KBM-7 (cell line): ENCODE measurements around the gene TMEM98.
"Not testable (repeated sequence)": the region's sequence is repeated elsewhere in the genome, so short reads cannot be mapped to it uniquely, and the experiment has no call there.

Source experiments
- DNase-seq: peaks from one replicate; pipeline ENCODE4 v3.0.0-alpha.2; 2015
- in situ Hi-C: fragments of 300-500 bp; cut with MboI; formaldehyde crosslinking; loops from 2 replicates; pipeline ENCODE4 v1.14.3; 2020; ENCODE audit warnings: low sequenced_read_pairs, low pct_unique_long_range_greater_than_20kb, mixed read lengths

The TMEM98 gene

DNA sequence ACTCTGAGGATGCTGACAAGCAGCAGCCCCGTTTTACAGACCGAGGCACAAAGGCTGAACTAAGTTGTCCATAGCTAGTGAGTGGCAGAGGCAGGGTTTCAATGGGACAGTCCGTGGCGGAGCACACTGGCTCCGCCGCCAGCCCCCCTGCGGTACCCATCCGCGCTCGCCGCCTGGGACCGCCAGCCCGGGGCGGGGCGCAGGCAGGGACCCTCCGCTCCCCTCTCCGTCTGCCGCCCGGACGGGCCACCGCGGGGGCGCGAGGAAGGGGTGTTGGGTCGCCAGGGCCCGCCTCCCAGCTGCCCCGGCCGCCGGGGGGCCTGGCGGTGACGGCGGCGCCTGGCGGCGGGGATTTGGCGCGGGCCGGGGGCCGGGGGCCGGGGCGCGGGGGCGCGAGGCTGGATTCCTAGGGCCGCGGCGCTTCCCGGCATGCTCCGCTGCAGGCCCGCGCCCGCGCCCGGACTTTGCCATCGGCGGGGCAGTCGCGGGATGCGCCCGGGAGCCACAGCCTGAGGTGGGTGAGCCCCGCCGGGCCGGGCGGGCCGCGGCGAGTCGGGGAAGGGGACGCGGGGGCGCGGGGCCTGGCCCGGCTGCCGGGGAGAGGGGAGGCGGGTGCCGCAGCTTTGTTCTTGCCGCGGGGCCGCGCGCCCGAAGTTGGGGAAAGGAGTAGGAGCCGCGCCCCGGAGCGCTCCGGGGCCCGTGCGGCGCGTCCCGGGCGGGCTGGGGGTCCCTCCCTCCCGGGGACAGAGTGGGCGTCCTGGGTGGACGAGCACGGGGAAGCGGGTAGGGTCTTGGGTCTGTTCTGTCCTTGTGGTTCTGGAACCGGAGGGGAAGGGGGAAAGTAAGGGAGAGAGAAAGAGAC, at the start of gene TMEM98:
TMEM98 (plus strand) TSS at position 430 of the 862 bp plus-strand sequence. CDS start 3,376 bp downstream, outside the sequence.
- DNase-seq, result peak; percentile 35
- in situ Hi-C loops, result no loop called here

GRCh38 chr17:32878211-32878610, 49.7 kb upstream of the TMEM98 start:
- in situ Hi-C loops, result no loop called here
- DNase-seq, result no peak

- DNase-seq, result no peak
- in situ Hi-C loops, result no loop called here
Observed at GRCh38 chr17:32879134-32879533, 48.8 kb upstream of the TMEM98 start.

- no peak for DNase-seq
- in situ Hi-C loops, result no loop called here
Observed at GRCh38 chr17:32880671-32881453, 47.1 kb upstream of the TMEM98 start.

DNA sequence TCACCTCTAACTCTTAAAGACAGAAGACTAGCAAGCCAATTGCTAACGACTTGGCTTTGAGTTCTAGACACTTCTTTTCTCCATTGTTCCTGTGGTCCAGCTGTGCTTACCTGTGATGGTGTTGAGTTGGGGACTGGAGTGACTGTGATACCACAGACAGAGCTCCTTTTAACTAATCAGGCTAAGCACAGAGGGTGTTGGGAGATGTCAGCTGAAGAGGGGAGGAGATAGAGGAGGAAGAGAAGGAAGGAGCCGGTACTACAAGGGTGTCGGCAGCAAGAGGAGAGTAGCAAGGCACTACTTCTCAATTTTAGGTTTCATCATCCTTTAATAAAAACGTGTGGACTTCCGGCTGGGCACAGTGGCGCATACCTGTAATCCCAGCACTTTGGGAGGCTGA, 45.9 kb upstream of the TMEM98 start:
- DNase-seq, result no peak
- in situ Hi-C loops, result no loop called here

GRCh38 chr17:32882734-32883133, 45.2 kb upstream of the TMEM98 start:
- in situ Hi-C loops, result no loop called here
- DNase-seq, result no peak

DNA sequence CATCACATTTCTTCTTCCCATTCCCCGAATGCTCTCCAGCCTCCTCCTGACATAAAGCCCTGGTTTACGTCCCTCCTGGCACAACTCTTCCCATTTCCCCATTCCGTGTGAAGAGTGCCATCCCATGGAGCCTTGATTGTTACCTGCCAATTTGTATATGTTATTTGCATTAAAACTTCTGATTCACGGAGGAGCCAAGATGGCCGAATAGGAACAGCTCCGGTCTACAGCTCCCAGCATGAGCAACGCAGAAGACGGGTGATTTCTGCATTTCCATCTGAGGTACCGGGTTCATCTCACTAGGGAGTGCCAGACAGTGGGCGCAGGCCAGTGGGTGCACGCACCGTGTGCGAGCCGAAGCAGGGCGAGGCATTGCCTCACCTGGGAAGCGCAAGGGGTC, 41.0 kb upstream of the TMEM98 start:
- in situ Hi-C loops, DNase-seq: not testable (repeated sequence)

DNA sequence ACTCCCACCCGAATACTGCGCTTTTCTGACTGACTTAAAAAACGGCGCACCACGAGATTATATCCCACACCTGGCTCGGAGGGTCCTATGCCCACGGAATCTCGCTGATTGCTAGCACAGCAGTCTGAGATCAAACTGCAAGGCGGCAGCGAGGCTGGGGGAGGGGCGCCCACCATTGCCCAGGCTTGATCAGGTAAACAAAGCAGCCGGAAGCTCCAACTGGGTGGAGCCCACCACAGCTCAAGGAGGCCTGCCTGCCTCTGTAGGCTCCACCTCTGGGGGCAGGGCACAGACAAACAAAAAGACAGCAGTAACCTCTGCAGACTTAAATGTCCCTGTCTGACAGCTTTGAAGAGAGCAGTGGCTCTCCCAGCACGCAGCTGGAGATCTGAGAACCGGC, 40.5 kb upstream of the TMEM98 start:
- in situ Hi-C loops, DNase-seq: not testable (repeated sequence)

GRCh38 chr17:32894245-32894644, 33.7 kb upstream of the TMEM98 start:
- peak; percentile 56 for DNase-seq
- in situ Hi-C loops, result no loop called here

GRCh38 chr17:32896647-32897258, 31.2 kb upstream of the TMEM98 start:
- DNase-seq, result no peak
- in situ Hi-C loops, result no loop called here

DNA sequence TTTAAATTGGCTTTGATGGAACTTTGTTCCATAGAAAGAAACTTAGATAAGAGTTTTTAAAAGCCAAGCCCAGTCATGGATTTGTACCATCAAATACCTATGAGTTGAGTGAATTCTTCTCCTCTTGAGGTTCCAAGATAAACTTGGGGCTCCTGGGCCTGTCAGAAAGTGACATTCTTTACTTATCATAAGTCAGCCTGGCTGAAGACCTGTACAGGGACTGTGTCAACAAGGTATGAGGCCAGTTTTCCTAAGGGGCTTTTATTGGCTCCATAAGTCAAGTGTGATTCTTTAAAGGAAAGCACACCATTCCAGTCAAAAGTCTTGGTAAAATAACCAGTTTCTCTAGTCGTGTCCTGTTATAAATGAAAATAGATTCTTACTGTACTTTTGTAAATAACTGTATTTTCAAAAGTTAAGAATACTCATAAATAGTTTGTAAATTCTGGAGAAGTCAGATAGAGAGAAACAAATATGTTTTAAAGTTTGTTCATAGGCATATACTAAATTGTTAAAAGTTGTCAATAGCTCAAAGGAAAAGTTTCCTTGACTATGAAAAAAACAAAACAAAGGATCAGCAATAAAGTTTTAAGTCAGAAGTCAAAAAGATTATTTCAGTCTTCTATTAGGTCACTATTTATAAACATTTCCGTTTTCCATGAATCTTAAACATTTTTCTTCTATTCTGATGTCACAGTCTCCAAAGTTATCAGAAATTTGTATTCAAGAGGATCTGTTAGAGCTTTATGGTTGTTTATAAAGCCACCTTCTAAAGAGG, 28.5 kb upstream of the TMEM98 start:
- DNase-seq, result no peak
- in situ Hi-C loops, result no loop called here

DNA sequence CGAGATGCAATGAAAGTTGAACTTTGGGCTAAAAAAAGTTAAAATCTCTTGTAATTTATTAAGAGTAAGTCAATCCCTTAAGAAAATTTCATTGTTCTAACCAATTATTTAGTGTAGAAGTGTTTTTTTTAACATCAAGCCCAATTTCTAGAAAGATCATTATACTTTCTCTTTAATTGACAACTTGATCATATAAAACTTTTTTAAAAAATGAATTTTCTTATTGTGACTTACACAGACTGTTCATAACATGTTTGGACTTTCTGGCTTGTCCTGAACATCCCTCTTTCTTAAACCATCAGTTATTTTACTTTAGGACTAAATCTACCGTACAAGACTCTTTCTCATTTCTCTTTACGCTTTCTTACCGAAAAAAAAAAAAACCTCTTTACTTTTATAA, 26.2 kb upstream of the TMEM98 start:
- DNase-seq, result no peak
- in situ Hi-C loops, result no loop called here

DNA sequence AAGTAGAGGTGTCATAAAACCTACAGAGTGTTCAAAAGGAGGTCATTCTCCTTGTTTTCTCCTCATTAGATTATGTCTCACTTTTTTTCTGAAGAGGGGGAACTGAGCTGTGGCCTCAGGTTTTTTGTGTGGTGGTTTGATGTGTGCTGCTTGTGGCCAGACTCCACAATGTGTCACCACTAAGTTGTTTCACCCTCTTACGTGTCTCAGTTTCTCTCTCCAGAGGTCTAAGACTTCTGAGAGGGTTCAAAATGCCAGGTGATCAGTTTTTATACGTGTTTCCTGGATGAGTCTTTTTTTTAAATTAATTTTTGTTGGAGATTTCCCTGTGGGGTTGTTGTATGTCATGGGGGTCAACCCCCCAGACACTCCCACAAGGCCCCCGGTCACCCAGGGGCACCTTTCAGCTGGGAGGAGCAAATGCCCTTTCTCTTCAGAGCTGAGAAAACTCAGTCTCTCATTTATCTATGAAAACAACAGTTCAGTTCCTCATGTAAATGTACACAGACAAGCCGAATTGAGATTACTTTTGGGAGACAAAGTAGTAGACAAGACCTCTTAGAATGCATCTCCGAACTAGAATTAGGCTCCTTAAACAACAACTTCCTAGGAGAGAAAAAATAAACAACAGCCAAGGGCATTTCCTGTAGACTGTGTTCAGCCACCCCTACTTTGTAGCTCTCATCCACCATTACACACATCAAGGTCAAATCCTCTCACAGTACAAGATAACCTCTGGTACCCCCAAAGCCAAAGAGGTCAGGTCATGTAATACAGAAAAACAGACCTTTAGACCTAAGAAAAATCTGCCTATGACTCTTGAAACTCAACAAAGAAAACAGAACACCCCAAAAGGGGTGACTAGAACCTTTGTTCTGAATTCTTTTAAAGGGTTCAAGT, 23.9 kb upstream of the TMEM98 start:
- DNase-seq, result no peak
- in situ Hi-C loops, result no loop called here

GRCh38 chr17:32904891-32905290, 23.1 kb upstream of the TMEM98 start:
- in situ Hi-C loops, result no loop called here
- no peak for DNase-seq

DNA sequence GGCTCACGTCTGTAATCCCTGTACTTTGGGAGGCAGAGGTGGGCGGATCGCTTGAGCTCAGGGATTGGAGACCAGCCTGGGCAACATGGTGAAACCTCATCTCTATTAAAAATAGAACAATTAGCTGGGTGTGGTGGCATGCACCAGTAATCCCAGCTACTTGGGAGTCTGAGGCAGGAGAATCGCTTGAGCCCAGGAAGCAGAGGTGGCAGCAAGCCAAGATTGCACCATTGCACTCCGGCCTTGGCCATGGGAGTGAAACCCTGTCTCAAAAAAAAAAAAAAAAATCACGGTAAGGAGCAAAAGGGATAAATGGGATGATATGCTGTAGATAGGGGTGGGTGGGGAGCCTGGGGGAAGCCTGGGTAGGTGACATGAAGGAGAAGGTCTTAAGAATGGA, 20.4 kb upstream of the TMEM98 start:
- in situ Hi-C loops, result no loop called here

GRCh38 chr17:32909787-32910369, 18.1 kb upstream of the TMEM98 start:
- DNase-seq, result peak; percentile 90
- in situ Hi-C loops, result no loop called here

More for the DNA sequence above, 20.4 kb upstream of the TMEM98 start:
- no peak for DNase-seq

DNA sequence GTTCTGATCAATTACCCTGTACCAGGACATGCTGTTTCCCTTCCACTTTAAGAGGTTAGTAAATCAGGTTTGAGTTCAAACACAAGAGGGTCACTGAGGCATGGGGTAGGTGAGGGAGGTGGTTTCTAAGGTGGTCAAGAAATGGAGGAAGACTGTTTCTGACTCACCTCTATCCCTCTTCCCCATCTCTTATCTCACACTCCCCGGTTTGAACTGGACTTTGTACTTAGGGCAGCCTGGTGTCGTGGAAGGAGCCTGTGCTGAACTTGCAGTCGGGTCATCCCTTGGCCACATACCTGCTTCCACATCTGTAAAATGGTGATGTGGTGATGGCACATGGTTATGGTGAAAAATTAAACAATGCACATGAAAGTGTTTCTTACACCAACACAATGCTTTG, 17.2 kb upstream of the TMEM98 start:
- in situ Hi-C loops, result no loop called here

More for the DNA sequence above, 17.2 kb upstream of the TMEM98 start:
- DNase-seq, result no peak
